HG02798 (cell line): Measurements from ENCODE around the gene BACE1-AS.
"Not testable (repeated sequence)": the region's sequence is repeated elsewhere in the genome, so short reads cannot be mapped to it uniquely, and the experiment has no call there.

ENCODE experiments used
- ATAC-seq: cut with Tn5 transposase; IDR thresholded peaks from one replicate; pipeline ENCODE4 v1.9.1; 2021; ENCODE audit warnings: mild to moderate bottlenecking; ENCODE audit not compliant: unreplicated experiment, poor library complexity

Gene BACE1-AS

GRCh38 chr11:117290809-117291396 lies at the start of gene BACE1-AS:
Gene BACE1-AS (plus strand): TSS chr11:117291346.
- ATAC-seq = no peak

DNA sequence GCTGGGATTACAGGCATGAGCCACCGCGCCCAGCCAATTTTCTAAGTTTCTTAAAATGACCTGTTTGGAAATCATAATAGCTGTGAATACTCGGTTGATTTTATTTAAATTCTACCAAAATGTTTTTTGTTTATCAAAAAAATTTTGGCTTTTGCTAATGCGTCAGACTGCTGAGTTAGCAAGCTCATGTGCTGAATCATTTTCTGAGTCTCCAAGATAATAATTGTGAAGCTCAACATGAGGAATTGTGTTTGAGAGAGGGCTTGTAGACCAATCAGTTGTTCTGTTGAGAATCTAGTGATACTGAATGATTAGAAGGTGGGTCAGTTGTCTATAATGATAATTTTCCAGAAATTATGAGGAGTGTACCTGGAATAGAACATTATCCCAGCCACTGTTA lies 42.8 kb upstream of the BACE1-AS start:
- ATAC-seq = no peak

DNA sequence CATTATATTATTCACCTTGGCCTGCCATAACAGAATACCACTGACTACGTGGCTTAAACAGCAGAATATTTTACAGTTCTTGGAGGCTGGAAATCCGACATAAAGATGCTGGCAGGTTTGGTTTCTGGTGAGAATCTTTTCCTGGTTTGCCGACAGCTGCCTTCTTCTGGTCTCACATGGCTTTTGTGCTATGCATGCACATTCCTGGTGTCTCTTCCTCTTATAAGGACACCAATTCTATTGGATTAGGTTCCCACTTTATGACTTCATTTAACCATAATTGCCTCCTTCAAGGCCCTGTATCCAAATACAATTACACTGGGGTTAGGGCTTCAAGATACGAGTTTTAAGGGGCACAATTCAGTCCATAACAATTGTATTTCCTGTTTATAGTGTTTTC lies 41.6 kb upstream of the BACE1-AS start:
- ATAC-seq = no peak

GRCh38 chr11:117251506-117251905 lies 39.6 kb upstream of the BACE1-AS start:
- no peak for ATAC-seq

- no peak for ATAC-seq
Measured at GRCh38 chr11:117255966-117256365, 35.2 kb upstream of the BACE1-AS start.

- ATAC-seq = no peak
Measured at GRCh38 chr11:117256573-117256972, 34.6 kb upstream of the BACE1-AS start.

- ATAC-seq = no peak
Measured at GRCh38 chr11:117258576-117258975, 32.6 kb upstream of the BACE1-AS start.

DNA sequence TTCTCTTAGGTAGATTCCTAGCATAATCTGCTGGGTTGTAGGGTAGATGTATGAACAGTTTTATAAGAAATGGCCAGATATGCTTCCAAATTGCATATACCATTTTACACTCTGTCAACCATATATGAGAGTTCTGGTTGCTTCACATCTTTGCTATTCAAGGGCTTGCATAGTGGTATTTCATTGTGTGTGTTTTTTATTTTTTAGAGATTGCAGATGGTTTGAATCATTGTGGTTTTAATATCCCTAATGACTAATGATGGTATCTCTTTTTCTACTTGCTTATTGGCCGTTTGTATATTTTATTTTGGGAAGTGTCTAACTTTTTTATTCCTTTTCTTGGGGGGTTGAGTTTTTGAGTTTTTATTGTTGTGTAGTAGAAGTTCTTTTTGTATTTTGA lies 31.7 kb upstream of the BACE1-AS start:
- no peak for ATAC-seq

GRCh38 chr11:117264624-117265323 lies 26.4 kb upstream of the BACE1-AS start:
- ATAC-seq = not testable (repeated sequence)

DNA sequence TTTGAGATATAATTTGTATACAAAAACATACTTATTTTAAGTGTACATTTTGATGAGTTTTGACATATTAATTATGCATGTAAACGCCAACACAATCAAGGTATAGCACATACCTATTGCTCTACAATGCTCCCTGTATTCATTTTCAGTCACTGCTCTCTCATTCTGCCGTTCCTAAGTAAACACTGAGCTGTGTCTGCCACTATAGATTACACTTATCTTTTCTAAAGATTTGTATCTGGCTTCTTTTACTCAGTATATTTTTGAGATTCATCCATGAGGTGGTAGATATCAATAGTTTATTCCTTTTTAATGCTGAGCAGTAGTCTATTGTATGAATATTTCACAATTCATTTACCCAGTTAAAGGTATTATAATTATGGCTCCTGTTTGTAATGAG lies 25.4 kb upstream of the BACE1-AS start:
- ATAC-seq = no peak

GRCh38 chr11:117269856-117270255 lies 21.3 kb upstream of the BACE1-AS start:
- ATAC-seq = no peak

DNA sequence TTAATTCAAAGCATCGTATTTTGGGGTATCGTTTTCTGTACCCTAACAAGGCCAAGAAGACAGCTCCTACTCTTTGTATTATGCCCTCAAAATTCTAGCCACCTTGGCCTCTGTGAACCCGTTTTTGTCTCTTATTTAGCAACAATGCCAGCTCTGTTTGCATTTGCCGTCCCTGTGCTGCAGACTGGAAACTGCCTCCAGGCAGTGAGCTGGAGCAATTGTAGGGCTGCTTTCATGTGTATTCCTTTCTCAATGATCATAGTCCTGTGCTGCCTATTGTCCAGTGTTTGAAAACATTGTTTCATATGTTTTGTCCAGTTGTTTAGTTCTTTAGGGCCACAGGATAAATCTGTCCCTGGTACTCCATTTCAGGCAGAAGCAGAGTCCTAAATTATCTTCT lies 19.9 kb upstream of the BACE1-AS start:
- ATAC-seq = no peak

- ATAC-seq = not testable (repeated sequence)
Measured at GRCh38 chr11:117272175-117272574, 19.0 kb upstream of the BACE1-AS start.

- ATAC-seq = no peak
Measured at GRCh38 chr11:117273550-117274289, 17.4 kb upstream of the BACE1-AS start.

GRCh38 chr11:117278347-117278746 lies 12.8 kb upstream of the BACE1-AS start:
- ATAC-seq = no peak

DNA sequence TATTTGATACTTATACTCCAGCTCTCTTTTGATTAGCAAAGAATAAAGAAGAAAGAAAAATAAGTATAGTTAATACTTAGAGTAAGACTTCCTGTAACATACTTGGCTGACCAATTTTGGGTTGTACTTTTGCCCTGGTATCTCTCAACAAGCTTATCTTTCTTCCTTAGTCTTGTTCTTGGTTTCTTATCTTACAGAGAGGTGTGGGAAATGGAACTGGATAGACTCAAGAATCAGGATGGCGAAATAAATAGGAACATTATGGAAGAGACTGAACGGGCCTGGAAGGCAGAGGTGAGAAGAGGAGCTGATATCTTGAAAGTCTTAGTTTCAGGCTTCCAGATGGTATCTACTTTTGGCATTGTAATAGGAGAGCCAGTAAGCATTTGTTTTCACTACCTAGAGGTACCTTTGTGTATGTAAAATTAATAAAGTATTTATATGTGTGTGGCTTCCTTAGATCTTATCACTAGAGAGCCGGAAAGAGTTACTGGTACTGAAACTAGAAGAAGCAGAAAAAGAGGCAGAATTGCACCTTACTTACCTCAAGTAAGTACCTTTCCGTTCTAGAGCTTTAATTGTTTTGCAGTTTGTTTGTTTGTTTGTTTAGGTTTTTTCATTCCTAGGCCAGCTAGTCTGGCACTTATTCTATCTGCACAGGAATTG lies 11.3 kb upstream of the BACE1-AS start:
- ATAC-seq = no peak

DNA sequence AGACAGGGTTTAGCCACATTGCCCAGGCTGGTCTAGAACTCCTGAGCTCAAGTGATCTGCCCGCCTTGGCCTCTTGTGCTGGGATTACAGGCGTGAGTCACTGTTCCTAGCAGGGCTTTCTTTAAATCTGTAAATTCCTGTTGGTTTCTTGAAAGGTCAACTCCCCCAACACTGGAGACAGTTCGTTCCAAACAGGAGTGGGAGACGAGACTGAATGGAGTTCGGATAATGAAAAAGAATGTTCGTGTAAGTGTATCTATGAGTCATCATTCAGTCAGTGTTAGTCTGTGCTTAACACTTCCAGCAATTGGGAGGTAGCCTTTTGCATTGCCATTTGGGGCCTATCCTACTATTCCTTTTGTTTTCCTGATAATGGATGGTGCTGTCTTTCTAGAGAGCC lies 10.0 kb upstream of the BACE1-AS start:
- no peak for ATAC-seq

GRCh38 chr11:117281869-117282268 lies 9.3 kb upstream of the BACE1-AS start:
- ATAC-seq = no peak

- ATAC-seq = no peak
Measured at GRCh38 chr11:117282956-117283355, 8.2 kb upstream of the BACE1-AS start.

DNA sequence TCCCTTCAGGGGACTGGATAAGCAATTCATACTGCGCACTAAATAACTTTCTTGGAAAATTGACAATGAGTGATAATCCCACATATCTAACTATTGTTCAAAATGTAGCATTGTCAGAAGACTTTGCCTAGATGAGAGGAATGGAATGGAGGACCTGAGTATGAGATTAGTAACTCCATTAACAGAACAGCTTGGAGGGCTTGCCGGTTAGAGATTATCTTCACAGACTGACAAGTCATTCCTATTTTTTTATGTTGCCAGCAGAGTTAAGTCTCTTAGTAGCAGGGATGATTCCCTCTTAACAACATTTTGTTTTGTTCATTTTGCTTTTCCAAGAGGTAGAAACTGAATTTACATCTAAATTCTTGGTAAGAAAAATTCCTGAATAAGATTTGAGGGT lies 7.1 kb upstream of the BACE1-AS start:
- no peak for ATAC-seq

- ATAC-seq = no peak
Measured at GRCh38 chr11:117286588-117286987, 4.6 kb upstream of the BACE1-AS start.
